ENCODE data around the gene SDC4. TPM values are rescaled to one million over a fixed set of nuclear protein-coding genes. Genes with fewer than 3 reads are reported as not detected.

The SDC4 gene
- polyA plus RNA-seq, 1 of the 3 experiments (the other 2 are of a cell fraction): 131 TPM

GRCh38 chr20:45297786-45298497, 50.3 kb downstream of the SDC4 start:
- Histone ChIP-seq H3K27me3 (ENCODE audit: insufficient read depth) (no peaks in the 10 kb centered on the region), H3K79me2 (ENCODE audit: insufficient read depth) (no peaks in the 10 kb centered on the region), H3K36me3 (replicated peaks in 1 of 2; ENCODE audit: control insufficient read depth in 1 of 2, insufficient read depth in 2 of 2, low read length in 1 of 2) (no peaks in the 10 kb centered on the region), H3F3A (replicated peaks; ENCODE audit: insufficient read depth) (no peaks in the 10 kb centered on the region), H4K20me1 (ENCODE audit: insufficient read depth) (no peaks in the 10 kb centered on the region), H3K4me3 (ENCODE audit: low read depth in 2 of 2, low read length in 1 of 2) (no peak overlapping the region), H2AFZ (ENCODE audit: low read depth) (no peak overlapping the region), H3K4me1 (ENCODE audit: control insufficient read depth in 1 of 2, insufficient read depth in 2 of 2, low read depth in 1 of 2, low read length in 1 of 2) (peaks cover 0 to 3% of the 10 kb centered on the region in 2 experiments; a peak in 2 of 4 replicates), H3K4me2 (no peak overlapping the region), H3K9ac (no peak overlapping the region), H3K9me2 (no peaks in the 10 kb centered on the region), H3K27ac (ENCODE audit: low read depth in 2 of 2, low read length in 1 of 2) (no peak overlapping the region), H3K9me3 (no peaks in the 10 kb centered on the region)
- no peak for DNase-seq
- CTCF ChIA-PET: interaction anchor here (1.1 to 1.8 kb wide), 5 partner anchors 9 to 473 kb away, joined by 3 to 7 read pairs (median 4); no protein-coding TSS in a partner anchor
- TF ChIP-seq TCF12 (IDR thresholded peaks at IDR 0.05) (no peak), IRF3 (IDR thresholded peaks at IDR 0.05; ENCODE audit: low read depth, low read length) (no peak), FOXM1 (IDR thresholded peaks at IDR 0.05; ENCODE audit: low read depth) (no peak), PBX3 (IDR thresholded peaks at IDR 0.05) (no peak), CHD2 (IDR thresholded peaks at IDR 0.05; ENCODE audit: low read length, partially characterized antibody) (no peak), ZBTB33 (IDR thresholded peaks at IDR 0.05; ENCODE audit: borderline replicate concordance, low read depth) (no peak), FOSL2 (IDR thresholded peaks at IDR 0.05; ENCODE audit: borderline replicate concordance, low read depth) (no peak), EZH2phosphoT487 (IDR thresholded peaks at IDR 0.05; ENCODE audit: borderline replicate concordance, low read depth) (no peak), ELF1 (IDR thresholded peaks at IDR 0.05) (no peak), CTCF (IDR thresholded peaks at IDR 0.05) (no peak), GABPA (IDR thresholded peaks at IDR 0.05; ENCODE audit: low read depth) (no peak)
- WGBS (ENCODE audit: low lambda C conversion rate): 78% methylated on average over 44 of the region's 52 CpGs
- POLR2A ChIA-PET: no interaction called here
